Esophagus muscularis mucosa (tissue), 4 donors: ENCODE results near the gene CHRNG. TPM values are rescaled to one million over a fixed set of nuclear protein-coding genes. Genes with fewer than 3 reads are reported as not detected.

ENCODE experiments used
- DNase-seq: peaks from one replicate; pipeline ENCODE4 v3.0.0-alpha.2; 2017; ENCODE audit errors: extremely low spot score
- H3K27ac ChIP-seq, 4 donors: fragments of 200-600 bp; sonication (generic); replicated peaks in 1 of 4; 1 replicate in 3 of 4; 2 replicates in 1 of 4; pipeline ENCODE4 v1.5.1; 2016 to 2019; ENCODE audit warnings: mild to moderate bottlenecking in 1 of 4
- H3K27me3 ChIP-seq, 4 donors: fragments of 200-600 bp; sonication (generic); one replicate each; pipeline versions ENCODE4 v1.5.1 to v1.6.0; 2016 to 2019
- H3K36me3 ChIP-seq, 4 donors: fragments of 200-600 bp; sonication (generic); one replicate each; pipeline ENCODE4 v1.5.1; 2016 to 2019
- H3K4me1 ChIP-seq, 4 donors: fragments of 200-600 bp; sonication (generic); one replicate each; pipeline ENCODE4 v1.5.1; 2016 to 2019
- H3K4me3 ChIP-seq, 4 donors: fragments of 200-600 bp; sonication (generic); 1 replicate in 2 of 4; 2 replicates in 2 of 4; pipeline ENCODE4 v1.5.1; 2016 to 2019; ENCODE audit warnings: mild to moderate bottlenecking in 4 of 4, moderate library complexity in 1 of 4
- H3K9me3 ChIP-seq, 4 donors: fragments of 200-600 bp; sonication (generic); 1 replicate in 3 of 4; 2 replicates in 1 of 4; pipeline ENCODE4 v1.5.1; 2016 to 2019
- EP300 ChIP-seq: sonication (generic); formaldehyde crosslinking; IDR thresholded peaks from one replicate; pipeline ENCODE4 v1.6.1; 2017; ENCODE audit warnings: antibody characterized with exemption
- POLR2A ChIP-seq: fragments of 450-650 bp; IDR thresholded peaks from one replicate; pipeline ENCODE4 v1.6.1; 2017; ENCODE audit warnings: antibody characterized with exemption, moderate library complexity, mild to moderate bottlenecking, low read depth
- POLR2AphosphoS5 ChIP-seq, 2 donors: sonication (generic); formaldehyde crosslinking; IDR thresholded peaks; one replicate each; pipeline ENCODE4 v1.6.1; 2017; ENCODE audit warnings: antibody characterized with exemption in 2 of 2
- WGBS: methylation state at CpG from one replicate; pipeline ENCODE4 v1.1.5; 2018; 5-methylcytosine and 5-hydroxymethylcytosine counted together
- intact Hi-C: fragments of 100-400 bp; cut with DNase I; formaldehyde crosslinking; loops from one replicate; pipeline ENCODE4 v1.15.1; 2023
- total RNA-seq, 4 donors: library from RNA; depleted of rRNA; stranded (reverse); fragments of >200 nt; gene quantifications; one replicate each; pipeline versions ENCODE4 v1.1.0 to v1.2.1, GENCODE V29; 2016
- TF ChIP-seq, protein P1 (sequence below), 3 experiments: fragments of 200-600 bp in 2 of 3; fragments of 450-650 bp in 1 of 3; sonication (generic) in 2 of 3; IDR thresholded peaks; one replicate each; pipeline ENCODE4 v1.5.1; 2017 to 2019; ENCODE audit warnings: antibody characterized with exemption in 3 of 3, mild to moderate bottlenecking in 2 of 3, moderate library complexity in 1 of 3

The CHRNG gene
- total RNA-seq, 4 donors from 2014 or later: not detected

DNA sequence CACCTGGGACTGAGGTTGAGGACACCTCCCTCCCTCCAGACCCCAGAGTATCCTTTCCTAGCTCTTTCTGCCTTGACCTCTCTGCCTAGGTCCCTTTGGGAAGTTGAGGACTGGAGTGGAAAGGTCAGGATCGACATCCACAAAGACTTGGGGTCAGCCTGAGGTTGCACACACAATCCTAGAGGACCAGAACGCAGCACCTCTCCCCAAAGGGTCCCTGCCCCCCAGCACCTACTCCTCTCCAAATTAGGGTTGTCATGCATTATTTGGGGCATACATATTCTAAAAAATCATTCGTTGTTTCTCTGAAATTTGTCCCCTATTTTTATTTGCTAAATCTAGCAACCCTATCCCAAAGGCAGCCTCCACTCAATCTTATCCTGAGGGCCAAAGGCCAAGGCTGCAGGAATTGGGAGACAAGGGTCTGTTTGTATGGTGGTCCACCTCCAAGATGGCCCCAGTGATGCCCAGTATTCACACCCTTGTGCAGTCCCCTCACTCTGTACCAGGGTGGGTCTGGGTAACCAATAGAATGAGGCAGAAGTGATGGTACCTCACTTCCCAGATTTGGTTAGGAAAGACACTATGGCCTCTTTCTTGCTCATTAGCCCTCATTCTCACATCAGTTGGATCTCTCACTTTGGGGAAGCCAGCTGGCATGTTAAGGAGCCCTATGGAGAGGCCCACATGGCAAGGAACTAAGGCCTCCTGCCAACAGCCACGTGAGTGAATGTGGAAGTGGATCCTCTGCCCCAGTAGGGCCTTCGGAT is 3.5 kb upstream of the CHRNG start:
- no peaks in the 10 kb centered on the region for H3K36me3 ChIP-seq
- no peak for DNase-seq
- 95% methylated on average over 5 of the region's 5 CpGs for WGBS
- TF ChIP-seq EP300: no peak
- no peak for TF ChIP-seq POLR2AphosphoS5 (IDR thresholded peaks at IDR 0.05)
- TF ChIP-seq, protein P1, sequence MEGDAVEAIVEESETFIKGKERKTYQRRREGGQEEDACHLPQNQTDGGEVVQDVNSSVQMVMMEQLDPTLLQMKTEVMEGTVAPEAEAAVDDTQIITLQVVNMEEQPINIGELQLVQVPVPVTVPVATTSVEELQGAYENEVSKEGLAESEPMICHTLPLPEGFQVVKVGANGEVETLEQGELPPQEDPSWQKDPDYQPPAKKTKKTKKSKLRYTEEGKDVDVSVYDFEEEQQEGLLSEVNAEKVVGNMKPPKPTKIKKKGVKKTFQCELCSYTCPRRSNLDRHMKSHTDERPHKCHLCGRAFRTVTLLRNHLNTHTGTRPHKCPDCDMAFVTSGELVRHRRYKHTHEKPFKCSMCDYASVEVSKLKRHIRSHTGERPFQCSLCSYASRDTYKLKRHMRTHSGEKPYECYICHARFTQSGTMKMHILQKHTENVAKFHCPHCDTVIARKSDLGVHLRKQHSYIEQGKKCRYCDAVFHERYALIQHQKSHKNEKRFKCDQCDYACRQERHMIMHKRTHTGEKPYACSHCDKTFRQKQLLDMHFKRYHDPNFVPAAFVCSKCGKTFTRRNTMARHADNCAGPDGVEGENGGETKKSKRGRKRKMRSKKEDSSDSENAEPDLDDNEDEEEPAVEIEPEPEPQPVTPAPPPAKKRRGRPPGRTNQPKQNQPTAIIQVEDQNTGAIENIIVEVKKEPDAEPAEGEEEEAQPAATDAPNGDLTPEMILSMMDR (IDR thresholded peaks at IDR 0.05): no peak
- no peak for TF ChIP-seq POLR2A
- no peak overlapping the region for H3K4me3 ChIP-seq
- no peaks in the 10 kb centered on the region for H3K4me1 ChIP-seq
- H3K27ac ChIP-seq: no peak overlapping the region
- H3K9me3 ChIP-seq: peaks cover 0 to 8% (median 7%) of the 10 kb centered on the region in 4 donors
- intact Hi-C loops: no loop called here
- H3K27me3 ChIP-seq: peaks cover 0 to 74% (median 8%) of the 10 kb centered on the region in 4 donors

DNA sequence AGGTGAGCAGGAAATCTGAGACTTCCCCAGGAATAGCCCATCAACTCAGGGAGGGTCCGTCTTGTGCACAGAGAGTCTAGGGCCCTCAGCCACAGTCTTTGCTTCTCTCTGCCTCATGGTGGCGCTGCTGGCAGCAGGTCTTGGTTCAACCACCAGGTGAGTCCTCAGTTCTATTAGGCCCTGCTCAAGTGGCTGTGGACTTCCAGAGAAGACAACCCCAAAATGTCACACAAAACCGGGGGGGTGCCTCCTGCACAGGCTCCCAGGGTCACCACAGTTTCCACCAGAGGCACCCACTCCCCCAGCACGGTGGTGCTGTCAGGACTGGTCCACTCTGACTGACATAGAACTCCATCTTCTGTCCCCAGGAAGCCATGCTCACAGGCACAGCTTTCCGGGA is 2.4 kb upstream of the CHRNG start:
- H3K27ac ChIP-seq: no peak overlapping the region
- peaks cover 0 to 76% (median 8%) of the 10 kb centered on the region in 4 donors for H3K27me3 ChIP-seq
- TF ChIP-seq EP300 (no peak), POLR2A (no peak), POLR2AphosphoS5 (IDR thresholded peaks at IDR 0.05) (no peak)
- TF ChIP-seq, protein P1 (IDR thresholded peaks at IDR 0.05): no peak
- WGBS: 72% methylated on average over 4 of the region's 5 CpGs
- H3K36me3 ChIP-seq: no peaks in the 10 kb centered on the region
- peaks cover 0 to 8% (median 7%) of the 10 kb centered on the region in 4 donors for H3K9me3 ChIP-seq
- intact Hi-C loops: no loop called here
- no peak overlapping the region for H3K4me3 ChIP-seq
- no peaks in the 10 kb centered on the region for H3K4me1 ChIP-seq
- DNase-seq: no peak

DNA sequence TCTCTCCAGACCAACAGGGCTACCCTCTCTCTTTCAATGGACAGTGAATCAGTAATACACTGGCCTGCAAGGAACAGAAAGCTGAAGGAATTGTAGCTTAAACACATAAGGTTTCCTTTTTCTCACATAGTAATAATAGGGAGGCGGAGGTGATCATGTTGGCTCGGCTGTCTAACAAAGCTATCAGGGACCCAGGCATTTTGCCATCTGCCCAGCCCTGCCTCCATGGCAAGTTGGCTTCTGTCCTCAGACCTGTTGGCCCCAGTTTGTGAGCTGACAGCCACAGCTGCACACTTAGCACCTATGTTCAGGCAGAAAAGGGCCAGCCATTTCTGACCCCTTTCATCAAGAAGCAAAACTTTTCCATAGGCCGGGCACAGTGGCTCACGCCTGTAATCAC is 2.0 kb upstream of the CHRNG start:
- 90% methylated on average over 4 of the region's 4 CpGs for WGBS
- DNase-seq: no peak
- Histone ChIP-seq H3K36me3 (no peaks in the 10 kb centered on the region), H3K27me3 (peaks cover 0 to 76% (median 8%) of the 10 kb centered on the region in 4 donors), H3K4me3 (no peak overlapping the region), H3K4me1 (no peaks in the 10 kb centered on the region), H3K27ac (no peak overlapping the region), H3K9me3 (peaks cover 0 to 8% (median 7%) of the 10 kb centered on the region in 4 donors)
- TF ChIP-seq, protein P1 (IDR thresholded peaks at IDR 0.05): no peak
- TF ChIP-seq EP300: no peak
- no peak for TF ChIP-seq POLR2A
- no peak for TF ChIP-seq POLR2AphosphoS5 (IDR thresholded peaks at IDR 0.05)
- intact Hi-C loops: no loop called here

DNA sequence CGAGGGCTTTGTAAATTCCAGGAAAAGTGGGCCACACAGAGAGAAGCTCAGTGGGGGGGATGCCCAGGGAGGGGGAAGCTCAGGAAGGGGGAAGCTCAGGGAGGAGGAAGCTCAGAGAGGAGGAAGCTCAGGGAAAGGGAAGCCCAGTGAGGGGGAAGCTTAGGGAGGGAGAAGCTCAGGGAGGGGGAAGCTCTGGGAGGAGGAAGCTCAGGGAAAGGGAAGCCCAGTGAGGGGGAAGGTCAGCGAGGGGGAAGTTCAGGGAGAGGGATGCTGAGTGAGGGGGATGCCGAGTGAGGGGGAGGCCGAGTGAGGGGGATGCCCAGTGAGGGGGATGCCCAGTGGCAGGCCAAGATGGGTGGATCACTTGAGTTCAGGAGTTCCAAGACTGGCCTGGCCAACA is 821 bp upstream of the CHRNG start:
- peaks cover 0 to 76% (median 8%) of the 10 kb centered on the region in 4 donors for H3K27me3 ChIP-seq
- H3K9me3 ChIP-seq: peaks cover 0 to 8% (median 7%) of the 10 kb centered on the region in 4 donors
- no peak overlapping the region for H3K4me3 ChIP-seq
- intact Hi-C loops: no loop called here
- TF ChIP-seq, protein P1 (IDR thresholded peaks at IDR 0.05): no peak
- TF ChIP-seq POLR2A (no peak), EP300 (no peak), POLR2AphosphoS5 (IDR thresholded peaks at IDR 0.05) (no peak)
- DNase-seq: no peak
- no peaks in the 10 kb centered on the region for H3K36me3 ChIP-seq
- 23% methylated on average over 4 of the region's 4 CpGs for WGBS
- no peak overlapping the region for H3K27ac ChIP-seq
- no peaks in the 10 kb centered on the region for H3K4me1 ChIP-seq
